ENCODE measurements around the gene DGKD. TPM values are rescaled to one million over a fixed set of nuclear protein-coding genes. Genes with fewer than 3 reads are reported as not detected.

Gene DGKD
- total and polyA plus RNA-seq, 10 of the 15 experiments (the other 5 are each of a cell fraction or from before 2014, with no cell fraction given) = 2.7 to 81.9 (median 27.0) TPM

- H3K9ac ChIP-seq (ENCODE audit: control insufficient read depth, insufficient read depth, low read length) = no peak overlapping the region
- DNase-seq (ENCODE audit: low read depth, low spot score) (no peak), FAIRE-seq (no peak), ATAC-seq (no peak)
- no peaks in the 10 kb centered on the region for H3K4me1 ChIP-seq (ENCODE audit: control insufficient read depth, insufficient read depth, low read length)
- H4K20me1 ChIP-seq (ENCODE audit: control insufficient read depth, insufficient read depth) = no peaks in the 10 kb centered on the region
- no TSS peak for BruUV-seq (replicated peaks)
- H3K36me3 ChIP-seq (ENCODE audit: control insufficient read depth in 2 of 2, insufficient read depth in 2 of 2, low read length in 1 of 2) = peaks cover 1 to 13% of the 10 kb centered on the region in 2 experiments; a peak in 3 of 4 replicates
- ChIA-PET CTCF (interaction anchor here (1.7 to 15.3 kb wide), 3 partner anchors 9 to 25 kb away, joined by 3 to 135 read pairs (median 5); no protein-coding TSS in a partner anchor), POLR2A (no interaction called here), RAD21 (ENCODE audit: unreplicated experiment) (no interaction called here), SMC1A (ENCODE audit: uncharacterized antibody, unreplicated experiment) (interaction anchor here (2.2 kb wide), 1 partner anchor 10 kb away, joined by 10 read pairs; no protein-coding TSS in a partner anchor)
- H3K79me2 ChIP-seq (ENCODE audit: control insufficient read depth, insufficient read depth, low read length) = peaks cover 17% of the 10 kb centered on the region
- no peak overlapping the region for H2AFZ ChIP-seq (ENCODE audit: control insufficient read depth, low read depth, low read length)
- 84% methylated on average over 20 of the region's 20 CpGs for WGBS (ENCODE audit: insufficient coverage, insufficient replicate concordance, low lambda C conversion rate, missing lambda C conversion rate)
- in situ Hi-C loops (cut with MboI) (no loop called here), intact Hi-C loops (cut with micrococcal nuclease; ENCODE audit: unreplicated experiment) (no loop called here)
- H3K4me2 ChIP-seq (ENCODE audit: control insufficient read depth, insufficient read depth) = no peak overlapping the region
- H3K9me3 ChIP-seq (replicated peaks; ENCODE audit: control insufficient read depth, insufficient read depth, low read length) = peaks cover 6% of the 10 kb centered on the region
- no peak overlapping the region for H3K27ac ChIP-seq (ENCODE audit: control insufficient read depth, insufficient read depth)
- no peaks in the 10 kb centered on the region for H3K27me3 ChIP-seq (replicated peaks in 1 of 2; ENCODE audit: control insufficient read depth in 2 of 2, insufficient read depth in 2 of 2, low read length in 1 of 2)
- TF ChIP-seq SRF (IDR thresholded peaks at IDR 0.05; ENCODE audit: low read depth in 2 of 2, low read length in 2 of 2) = no peak
- no peak for TF ChIP-seq TCF3 (IDR thresholded peaks at IDR 0.05; ENCODE audit: borderline replicate concordance, insufficient read depth, low read depth, low read length)
- TF ChIP-seq POLR2AphosphoS5 (IDR thresholded peaks at IDR 0.05; ENCODE audit: low read length) = no peak
- no peak for TF ChIP-seq SMC3 (IDR thresholded peaks at IDR 0.05; ENCODE audit: borderline replicate concordance, low read length)
- TF ChIP-seq NFYA (IDR thresholded peaks at IDR 0.05; ENCODE audit: borderline replicate concordance, low read depth, low read length) = no peak
- no peak for TF ChIP-seq NR2C1 (IDR thresholded peaks at IDR 0.05)
- TF ChIP-seq ATF7 (IDR thresholded peaks at IDR 0.05; ENCODE audit: low read depth) = no peak
- no peak for TF ChIP-seq E4F1 (IDR thresholded peaks at IDR 0.05; ENCODE audit: borderline replicate concordance, partially characterized antibody)
- TF ChIP-seq JUND (IDR thresholded peaks at IDR 0.05; ENCODE audit: low read depth, low read length) = no peak
- TF ChIP-seq, protein P1, sequence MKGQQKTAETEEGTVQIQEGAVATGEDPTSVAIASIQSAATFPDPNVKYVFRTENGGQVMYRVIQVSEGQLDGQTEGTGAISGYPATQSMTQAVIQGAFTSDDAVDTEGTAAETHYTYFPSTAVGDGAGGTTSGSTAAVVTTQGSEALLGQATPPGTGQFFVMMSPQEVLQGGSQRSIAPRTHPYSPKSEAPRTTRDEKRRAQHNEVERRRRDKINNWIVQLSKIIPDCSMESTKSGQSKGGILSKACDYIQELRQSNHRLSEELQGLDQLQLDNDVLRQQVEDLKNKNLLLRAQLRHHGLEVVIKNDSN (IDR thresholded peaks at IDR 0.05; ENCODE audit: borderline replicate concordance, extremely low read length, insufficient read depth, low read depth, low read length) = no peak
- TF ChIP-seq PML (IDR thresholded peaks at IDR 0.05; ENCODE audit: low read length) = no peak
- no peak overlapping the region for H3K4me3 ChIP-seq
Measured at GRCh38 chr2:233429175-233429897, 75.0 kb downstream of the DGKD start.
